IMR-90 (cell line): ENCODE measurements around the gene SUSD1. TPM values are rescaled to one million over a fixed set of nuclear protein-coding genes. Genes with fewer than 3 reads are reported as not detected.

Experiments used
- ATAC-seq: fragments of 200-7000 bp; cut with Tn5 transposase; 2 replicates; pipeline ENCODE4 v1.9.1; 2020; ENCODE audit warnings: low read depth, mild to moderate bottlenecking, moderate library complexity
- BruUV-seq: library from RNA; stranded (reverse); fragments of 400-500 nt; replicated peaks from 2 replicates; lab custom pipeline; 2021; lab: Mats Ljungman, UMichigan
- CTCF ChIA-PET: fragments of 300-600 bp; formaldehyde crosslinking; extraction: SDS; loops from one replicate; lab custom pipeline; 2021; ENCODE audit warnings: antibody characterized with exemption; lab: Yijun Ruan, JAX
- POLR2A ChIA-PET: fragments of 300-600 bp; sonication (Branson Sonifier 250); formaldehyde crosslinking; loops from one replicate; lab custom pipeline; 2022; ENCODE audit warnings: antibody characterized with exemption; ENCODE audit not compliant: unreplicated experiment; lab: Charles Lee
- DNase-seq: peaks from one replicate; pipeline ENCODE4 v3.0.0; 2013
- H2AFZ ChIP-seq: replicated peaks from 2 replicates; pipeline ENCODE3; 2013; ENCODE audit warnings: low read length, mild to moderate bottlenecking; ENCODE audit not compliant: poor library complexity
- H2AK5ac ChIP-seq: 2 replicates; pipeline ENCODE4 v1.6.1; 2013; ENCODE audit warnings: low read depth, low read length, inconsistent platforms
- H2AK9ac ChIP-seq: replicated peaks from 2 replicates; pipeline ENCODE3; 2013; ENCODE audit warnings: mild to moderate bottlenecking, low read depth, low read length, moderate library complexity; ENCODE audit not compliant: poor library complexity
- H2BK120ac ChIP-seq: 2 replicates; pipeline ENCODE4 v1.6.1; 2013; ENCODE audit warnings: low read depth, low read length, inconsistent platforms
- H2BK15ac ChIP-seq: 3 replicates; pipeline ENCODE4 v1.6.1; 2013; ENCODE audit warnings: low read depth, low read length, inconsistent platforms
- H2BK20ac ChIP-seq: 2 replicates; pipeline ENCODE4 v1.6.1; 2013; ENCODE audit warnings: low read depth, mild to moderate bottlenecking, inconsistent platforms, low read length, moderate library complexity
- H2BK5ac ChIP-seq: 2 replicates; pipeline ENCODE4 v1.6.1; 2013; ENCODE audit warnings: mild to moderate bottlenecking, low read depth, low read length, inconsistent platforms; ENCODE audit not compliant: poor library complexity, severe bottlenecking
- H3K14ac ChIP-seq: replicated peaks from 2 replicates; pipeline ENCODE4 v1.6.1; 2013; ENCODE audit warnings: low read depth, low read length, inconsistent platforms
- H3K18ac ChIP-seq: 2 replicates; pipeline ENCODE4 v1.6.1; 2013; ENCODE audit warnings: low read depth, low read length, control low read depth
- H3K23ac ChIP-seq: 2 replicates; pipeline ENCODE4 v1.6.1; 2013; ENCODE audit warnings: low read depth, low read length, inconsistent platforms
- H3K27ac ChIP-seq: 2 replicates; pipeline ENCODE4 v1.5.1; 2013; ENCODE audit warnings: mild to moderate bottlenecking, control low read depth, low read length; ENCODE audit not compliant: insufficient read depth
- H3K27me3 ChIP-seq: 2 replicates; pipeline ENCODE4 v1.6.1; 2013; ENCODE audit warnings: low read length; ENCODE audit not compliant: control insufficient read depth, insufficient read depth
- H3K36me3 ChIP-seq: 2 replicates; pipeline ENCODE4 v1.6.1; 2013; ENCODE audit warnings: low read length, mixed read lengths; ENCODE audit not compliant: control insufficient read depth, insufficient read depth
- H3K4ac ChIP-seq: 2 replicates; pipeline ENCODE4 v1.6.1; 2013; ENCODE audit warnings: low read depth, low read length, inconsistent platforms
- H3K4me1 ChIP-seq: 2 replicates; pipeline ENCODE4 v1.6.1; 2013; ENCODE audit warnings: low read length, mixed read lengths; ENCODE audit not compliant: control insufficient read depth, insufficient read depth
- H3K4me2 ChIP-seq: 2 replicates; pipeline ENCODE4 v1.6.1; 2013; ENCODE audit warnings: low read depth, mild to moderate bottlenecking, control low read depth, low read length, moderate library complexity
- H3K4me3 ChIP-seq: 2 replicates; pipeline ENCODE4 v1.5.1; 2013; ENCODE audit warnings: low read depth, mild to moderate bottlenecking, control low read depth, low read length, moderate library complexity; ENCODE audit not compliant: insufficient read depth
- H3K56ac ChIP-seq: 2 replicates; pipeline ENCODE4 v1.6.1; 2013; ENCODE audit warnings: low read length, inconsistent platforms; ENCODE audit not compliant: insufficient read depth; ENCODE audit errors: extremely low read depth
- H3K79me1 ChIP-seq, 2 experiments: 2 replicates each; pipeline ENCODE4 v1.6.1; 2013; ENCODE audit warnings: low read length in 2 of 2, inconsistent platforms in 1 of 2, low read depth in 1 of 2
- H3K9ac ChIP-seq: 2 replicates; pipeline ENCODE4 v1.6.1; 2013; ENCODE audit warnings: low read depth, low read length, control low read depth
- H3K9me1 ChIP-seq: 2 replicates; pipeline ENCODE4 v1.6.1; 2013; ENCODE audit warnings: low read length, inconsistent platforms; ENCODE audit not compliant: insufficient read depth
- H3K9me3 ChIP-seq: 2 replicates; pipeline ENCODE4 v1.6.1; 2013; ENCODE audit warnings: low read length; ENCODE audit not compliant: control insufficient read depth, insufficient read depth
- H4K20me1 ChIP-seq: 2 replicates; pipeline ENCODE4 v1.6.1; 2013; ENCODE audit warnings: low read length, inconsistent platforms; ENCODE audit not compliant: insufficient read depth
- H4K5ac ChIP-seq: 2 replicates; pipeline ENCODE4 v1.6.1; 2013; ENCODE audit warnings: mild to moderate bottlenecking, low read depth, low read length, control low read depth
- H4K8ac ChIP-seq, 2 experiments: 2 replicates each; pipeline ENCODE4 v1.6.1; 2013; ENCODE audit warnings: low read depth in 2 of 2, low read length in 2 of 2, control low read depth in 1 of 2, inconsistent platforms in 1 of 2
- H4K91ac ChIP-seq: 2 replicates; pipeline ENCODE4 v1.6.1; 2013; ENCODE audit warnings: low read depth, low read length, inconsistent platforms; ENCODE audit not compliant: insufficient read depth
- CEBPB ChIP-seq: IDR thresholded peaks from 2 replicates; pipeline ENCODE4 v1.6.1; 2012; ENCODE audit warnings: low read depth, low read length, improper control_type of control experiment
- ELK1 ChIP-seq: fragments of 150-350 bp; IDR thresholded peaks from 2 replicates; pipeline ENCODE4 v1.6.1; 2016; ENCODE audit warnings: low read depth, mild to moderate bottlenecking, low read length, moderate library complexity, borderline replicate concordance
- MAZ ChIP-seq: IDR thresholded peaks from 2 replicates; pipeline ENCODE4 v1.6.1; 2012; ENCODE audit warnings: low read depth, mild to moderate bottlenecking, low read length, improper control_type of control experiment, moderate library complexity, borderline replicate concordance
- RCOR1 ChIP-seq: IDR thresholded peaks from 2 replicates; pipeline ENCODE4 v1.6.1; 2012; ENCODE audit warnings: mild to moderate bottlenecking, low read length, improper control_type of control experiment; ENCODE audit not compliant: insufficient replicate concordance
- WGBS, 2 experiments: methylation state at CpG; one replicate each; pipeline versions ENCODE4 v1.1.5 to v1.1.7; 2013; ENCODE audit warnings: missing lambda C conversion rate in 2 of 2; ENCODE audit not compliant: insufficient read length in 1 of 2; ENCODE audit errors: extremely low coverage in 2 of 2; 5-methylcytosine and 5-hydroxymethylcytosine counted together
- dilution Hi-C: fragments of 300-500 bp; cut with HindIII; formaldehyde crosslinking; loops from one replicate; pipeline ENCODE4 v1.14.3; 2018; ENCODE audit warnings: low sequenced_read_pairs; ENCODE audit not compliant: unreplicated experiment
- in situ Hi-C: fragments of 300-500 bp; cut with MboI; formaldehyde crosslinking; loops from 3 replicates; pipeline ENCODE4 v1.14.3; 2019; ENCODE audit warnings: low sequenced_read_pairs, inconsistent platforms, mixed read lengths
- intact Hi-C: fragments of 100-400 bp; cut with micrococcal nuclease; formaldehyde crosslinking; loops from 2 replicates; pipeline ENCODE4 v1.10.0; 2022
- polyA plus RNA-seq, 3 experiments: library from polyadenylated mRNA; depleted of rRNA; stranded (reverse); fragments of >200 nt; gene quantifications; 2 replicates each; pipeline ENCODE4 v1.2.3, GENCODE V29; 2012; ENCODE audit warnings: low replicate concordance in 1 of 3
- total RNA-seq: library from RNA; depleted of rRNA; stranded (reverse); fragments of >200 nt; gene quantifications from 2 replicates; pipeline ENCODE4 v1.2.3, GENCODE V29; 2012

Gene SUSD1
- total and polyA plus RNA-seq, 2 of the 4 experiments (the other 2 are of a cell fraction): 4.0 to 4.7 TPM

- intact Hi-C loops: no loop called here
- H2BK120ac ChIP-seq: no peak overlapping the region
- H2BK15ac ChIP-seq: no peak overlapping the region
- H2AFZ ChIP-seq: no peak overlapping the region
- POLR2A ChIA-PET: no interaction called here
- no peak overlapping the region for H3K4ac ChIP-seq
- no peaks in the 10 kb centered on the region; a peak in 1 of 4 replicates for H3K79me1 ChIP-seq
- no peak overlapping the region for H2BK20ac ChIP-seq
- BruUV-seq: no TSS peak
- CTCF ChIA-PET: interaction anchor here (0.6 kb wide), 1 partner anchor 356 kb away, joined by 4 read pairs; no protein-coding TSS in a partner anchor
- H3K9me3 ChIP-seq: no peaks in the 10 kb centered on the region
- no peaks in the 10 kb centered on the region for H3K27me3 ChIP-seq
- in situ Hi-C loops: no loop called here
- peaks cover 7% of the 10 kb centered on the region; the same call in 1 of the 2 replicates for H3K4me1 ChIP-seq
- H4K8ac ChIP-seq: no peak overlapping the region
- H4K91ac ChIP-seq: no peak overlapping the region
- H4K20me1 ChIP-seq: peaks cover 4% of the 10 kb centered on the region
- H2BK5ac ChIP-seq: no peak overlapping the region
- no peak overlapping the region for H3K18ac ChIP-seq
- no peak overlapping the region for H3K9ac ChIP-seq
- no peak overlapping the region for H2AK5ac ChIP-seq
- H3K14ac ChIP-seq: no peak overlapping the region
- DNase-seq: no peak
- no CpG with 5 or more reads among the region's 3 CpGs for WGBS, 2 experiments
- no peak for TF ChIP-seq RCOR1
- TF ChIP-seq CEBPB: no peak
- no peak for TF ChIP-seq ELK1
- TF ChIP-seq MAZ: no peak
- no peak overlapping the region for H2AK9ac ChIP-seq
- peaks cover 9% of the 10 kb centered on the region; the same call in 1 of the 2 replicates for H3K9me1 ChIP-seq
- H4K5ac ChIP-seq: no peak overlapping the region
- ATAC-seq: no peak
- dilution Hi-C loops: no loop called here
- H3K4me3 ChIP-seq: no peak overlapping the region
- H3K23ac ChIP-seq: no peak overlapping the region
- no peak overlapping the region for H3K27ac ChIP-seq
- no peaks in the 10 kb centered on the region for H3K36me3 ChIP-seq
- no peak overlapping the region for H3K56ac ChIP-seq
- no peak overlapping the region for H3K4me2 ChIP-seq
Measured at GRCh38 chr9:112115109-112115508, 60.0 kb downstream of the SUSD1 start.
